Keratinocyte (primary cell): ENCODE data around the gene CYP20A1. TPM values are rescaled to one million over a fixed set of nuclear protein-coding genes. Genes with fewer than 3 reads are reported as not detected.
A peak's percentile ranks its signal among the peaks of the same experiment; 100 is the strongest.

ENCODE experiments used
- DNase-seq: peaks from one replicate; pipeline ENCODE4 v3.0.0-alpha.2; 2011; ENCODE audit warnings: low read depth, missing footprints, low spot score
- FAIRE-seq: peaks from 2 replicates; lab custom pipeline; 2011; peaks lifted over from hg19 to GRCh38; lab: Jason Lieb, UNC
- H2AFZ ChIP-seq: 2 replicates; pipeline ENCODE4 v1.6.0; 2012; ENCODE audit warnings: low read length, control low read depth, inconsistent platforms; ENCODE audit not compliant: control insufficient read depth
- H3K27ac ChIP-seq: 2 replicates; pipeline ENCODE4 v1.5.1; 2011; ENCODE audit warnings: low read length; ENCODE audit not compliant: control insufficient read depth, insufficient read depth
- H3K27me3 ChIP-seq: 3 replicates; pipeline ENCODE4 v1.6.0; 2011; ENCODE audit warnings: low read length; ENCODE audit not compliant: control insufficient read depth, insufficient read depth; ENCODE audit errors: extremely low read depth
- H3K36me3 ChIP-seq, 2 experiments: 2 replicates in 1 of 2; 3 replicates in 1 of 2; pipeline ENCODE4 v1.5.1; 2011; ENCODE audit warnings: low read length in 2 of 2, mild to moderate bottlenecking in 1 of 2; ENCODE audit not compliant: control insufficient read depth in 2 of 2, insufficient read depth in 2 of 2; ENCODE audit errors: extremely low read depth in 1 of 2
- H3K4me1 ChIP-seq: 3 replicates; pipeline ENCODE4 v1.5.1; 2011; ENCODE audit warnings: low read length; ENCODE audit not compliant: control insufficient read depth, insufficient read depth; ENCODE audit errors: extremely low read depth
- H3K4me2 ChIP-seq: 3 replicates; pipeline ENCODE4 v1.6.0; 2011; ENCODE audit warnings: low read depth, low read length; ENCODE audit not compliant: control insufficient read depth, insufficient read depth; ENCODE audit errors: extremely low read depth
- H3K4me3 ChIP-seq, 3 experiments: fragments of 200-600 bp in 1 of 3; sonication (generic) in 1 of 3; 2 replicates in 2 of 3; 3 replicates in 1 of 3; pipeline ENCODE4 v1.5.1; 2011 to 2016; ENCODE audit warnings: low read length in 3 of 3, mild to moderate bottlenecking in 3 of 3, control low read depth in 2 of 3, inconsistent platforms in 1 of 3, low read depth in 1 of 3, mixed read lengths in 1 of 3, mixed run types in 1 of 3, moderate library complexity in 1 of 3; ENCODE audit not compliant: control insufficient read depth in 2 of 3, insufficient read depth in 2 of 3; ENCODE audit errors: extremely low read depth in 1 of 3
- H3K79me2 ChIP-seq: 2 replicates; pipeline ENCODE4 v1.6.0; 2012; ENCODE audit warnings: low read length; ENCODE audit not compliant: control insufficient read depth, insufficient read depth
- H3K9ac ChIP-seq: 3 replicates; pipeline ENCODE4 v1.6.0; 2011; ENCODE audit warnings: low read length; ENCODE audit not compliant: control insufficient read depth, insufficient read depth; ENCODE audit errors: extremely low read depth
- H3K9me1 ChIP-seq: 3 replicates; pipeline ENCODE4 v1.6.0; 2011; ENCODE audit warnings: low read length; ENCODE audit not compliant: control insufficient read depth, insufficient read depth; ENCODE audit errors: extremely low read depth
- H3K9me3 ChIP-seq: 2 replicates; pipeline ENCODE4 v1.5.1; 2012; ENCODE audit warnings: low read depth, low read length; ENCODE audit not compliant: control insufficient read depth
- H4K20me1 ChIP-seq: 3 replicates; pipeline ENCODE4 v1.6.0; 2011; ENCODE audit warnings: low read length; ENCODE audit not compliant: control insufficient read depth, insufficient read depth; ENCODE audit errors: extremely low read depth
- EZH2 ChIP-seq: IDR thresholded peaks from one replicate; pipeline ENCODE4 v1.6.1; 2012; ENCODE audit warnings: inconsistent platforms, mild to moderate bottlenecking, low read length, moderate library complexity
- dilution Hi-C: fragments of 300-500 bp; cut with MboI; formaldehyde crosslinking; loops from one replicate; pipeline ENCODE4 v1.7.0; 2020; ENCODE audit warnings: low sequenced_read_pairs; ENCODE audit not compliant: extremely low pct_ligation_motif_present
- polyA plus RNA-seq, 5 experiments: library from polyadenylated mRNA; depleted of rRNA in 3 of 5; stranded (reverse) in 3 of 5; stranded (forward) in 1 of 5; unstranded in 1 of 5; fragments of >200 nt; gene quantifications; 1 replicate in 1 of 5; 2 replicates in 3 of 5; 3 replicates in 1 of 5; pipeline versions ENCODE4 v1.2.1 to v1.2.3, GENCODE V29; 2011 to 2012; ENCODE audit warnings: missing spikeins in 2 of 5, low read depth in 1 of 5, low replicate concordance in 1 of 5
- TF ChIP-seq, protein P1 (sequence below), 3 experiments: IDR thresholded peaks in 1 of 3; conservative IDR thresholded peaks in 1 of 3; optimal IDR thresholded peaks in 1 of 3; 2 replicates in 2 of 3; 3 replicates in 1 of 3; pipeline versions ENCODE3 to v1.5.1; 2011; ENCODE audit warnings: low read length in 3 of 3, mild to moderate bottlenecking in 3 of 3, moderate library complexity in 2 of 3, control low read depth in 1 of 3, inconsistent platforms in 1 of 3; ENCODE audit not compliant: insufficient read depth in 2 of 3; ENCODE audit errors: extremely low read depth in 1 of 3

The CYP20A1 gene
- polyA plus RNA-seq, 1 donor (not counting 4 experiments of a cell fraction or from before 2014, with no cell fraction given) = 8.9 TPM

GRCh38 chr2:203261326-203262159 lies 22.7 kb downstream of the CYP20A1 start:
- Histone ChIP-seq H3K9ac (no peak overlapping the region), H3K9me3 (no peaks in the 10 kb centered on the region), H3K9me1 (no peaks in the 10 kb centered on the region), H2AFZ (no peak overlapping the region), H3K4me2 (no peak overlapping the region), H3K4me3 (no peak overlapping the region), H3K27me3 (no peaks in the 10 kb centered on the region), H3K27ac (no peak overlapping the region), H3K79me2 (no peaks in the 10 kb centered on the region), H3K4me1 (no peaks in the 10 kb centered on the region), H3K36me3 (peaks cover 2 to 4% of the 10 kb centered on the region in 2 experiments), H4K20me1 (no peaks in the 10 kb centered on the region)
- no peak for FAIRE-seq
- dilution Hi-C loops = no loop called here
- TF ChIP-seq, protein P1, sequence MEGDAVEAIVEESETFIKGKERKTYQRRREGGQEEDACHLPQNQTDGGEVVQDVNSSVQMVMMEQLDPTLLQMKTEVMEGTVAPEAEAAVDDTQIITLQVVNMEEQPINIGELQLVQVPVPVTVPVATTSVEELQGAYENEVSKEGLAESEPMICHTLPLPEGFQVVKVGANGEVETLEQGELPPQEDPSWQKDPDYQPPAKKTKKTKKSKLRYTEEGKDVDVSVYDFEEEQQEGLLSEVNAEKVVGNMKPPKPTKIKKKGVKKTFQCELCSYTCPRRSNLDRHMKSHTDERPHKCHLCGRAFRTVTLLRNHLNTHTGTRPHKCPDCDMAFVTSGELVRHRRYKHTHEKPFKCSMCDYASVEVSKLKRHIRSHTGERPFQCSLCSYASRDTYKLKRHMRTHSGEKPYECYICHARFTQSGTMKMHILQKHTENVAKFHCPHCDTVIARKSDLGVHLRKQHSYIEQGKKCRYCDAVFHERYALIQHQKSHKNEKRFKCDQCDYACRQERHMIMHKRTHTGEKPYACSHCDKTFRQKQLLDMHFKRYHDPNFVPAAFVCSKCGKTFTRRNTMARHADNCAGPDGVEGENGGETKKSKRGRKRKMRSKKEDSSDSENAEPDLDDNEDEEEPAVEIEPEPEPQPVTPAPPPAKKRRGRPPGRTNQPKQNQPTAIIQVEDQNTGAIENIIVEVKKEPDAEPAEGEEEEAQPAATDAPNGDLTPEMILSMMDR (optimal IDR thresholded peaks at IDR 0.05 in 1 of 3, IDR thresholded peaks at IDR 0.05 in 1 of 3, conservative IDR thresholded peaks at IDR 0.05 in 1 of 3; ENCODE audit: extremely low read depth in 1 of 3, insufficient read depth in 2 of 3, low read length in 3 of 3) = peak in 1 of 3 experiments; percentile 3
- no peak for TF ChIP-seq EZH2
- DNase-seq = no peak

DNA sequence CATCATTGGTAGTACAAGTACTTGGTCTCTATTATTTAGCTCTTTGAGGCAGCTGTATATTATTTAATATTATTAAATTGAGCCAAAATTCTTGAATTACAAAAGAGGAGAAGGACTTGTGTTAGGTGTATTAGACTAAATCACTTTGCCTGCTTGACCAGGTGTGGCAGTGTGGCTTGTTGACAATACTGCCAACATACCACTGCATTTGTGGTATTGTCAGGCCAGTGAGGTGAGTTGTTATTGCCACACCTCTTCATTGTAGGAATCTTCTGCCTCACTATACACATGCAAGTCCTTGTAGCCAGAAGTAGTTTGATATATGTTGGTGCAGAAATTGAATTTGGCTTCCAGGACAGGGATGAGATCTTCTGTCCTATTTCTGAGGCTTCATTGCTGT lies 40.5 kb downstream of the CYP20A1 start:
- H4K20me1 ChIP-seq = no peaks in the 10 kb centered on the region
- no peak overlapping the region for H3K4me3 ChIP-seq
- H3K27me3 ChIP-seq = no peaks in the 10 kb centered on the region
- no peaks in the 10 kb centered on the region for H3K4me1 ChIP-seq
- H2AFZ ChIP-seq = no peak overlapping the region
- no peaks in the 10 kb centered on the region for H3K9me1 ChIP-seq
- no peak overlapping the region for H3K27ac ChIP-seq
- DNase-seq (no peak), FAIRE-seq (no peak)
- no peaks in the 10 kb centered on the region for H3K9me3 ChIP-seq
- H3K36me3 ChIP-seq = peaks cover 8 to 9% of the 10 kb centered on the region in 2 experiments
- no peak overlapping the region for H3K9ac ChIP-seq
- no peak overlapping the region for H3K4me2 ChIP-seq
- dilution Hi-C loops = no loop called here
- TF ChIP-seq, protein P1 (optimal IDR thresholded peaks at IDR 0.05 in 1 of 3, IDR thresholded peaks at IDR 0.05 in 1 of 3, conservative IDR thresholded peaks at IDR 0.05 in 1 of 3; ENCODE audit: extremely low read depth in 1 of 3, insufficient read depth in 2 of 3, low read length in 3 of 3) = peak in 1 of 3 experiments; percentile 38
- no peak for TF ChIP-seq EZH2
- H3K79me2 ChIP-seq = no peaks in the 10 kb centered on the region
